ENCODE results near the gene NDUFB2.
A peak's percentile ranks its signal among the peaks of the same experiment; 100 is the strongest.
"Not testable (repeated sequence)": the region's sequence is repeated elsewhere in the genome, so short reads cannot be mapped to it uniquely, and the experiment has no call there.

The NDUFB2 gene

GRCh38 chr7:140696680-140697446, at the start of gene NDUFB2:
Gene NDUFB2 (plus strand): TSS chr7:140696708. CDS start chr7:140696745, 37 bp downstream.
- peak; percentile 78 for DNase-seq (ENCODE audit: low read depth)

GRCh38 chr7:140646931-140647647, 49.4 kb upstream of the NDUFB2 start:
- DNase-seq (ENCODE audit: low read depth): peak; percentile 69

- peak; percentile 65 for DNase-seq (ENCODE audit: low read depth)
Observed at GRCh38 chr7:140649556-140650205, 46.8 kb upstream of the NDUFB2 start.

- DNase-seq (ENCODE audit: low read depth): no peak
Observed at GRCh38 chr7:140650367-140650766, 46.1 kb upstream of the NDUFB2 start.

DNA sequence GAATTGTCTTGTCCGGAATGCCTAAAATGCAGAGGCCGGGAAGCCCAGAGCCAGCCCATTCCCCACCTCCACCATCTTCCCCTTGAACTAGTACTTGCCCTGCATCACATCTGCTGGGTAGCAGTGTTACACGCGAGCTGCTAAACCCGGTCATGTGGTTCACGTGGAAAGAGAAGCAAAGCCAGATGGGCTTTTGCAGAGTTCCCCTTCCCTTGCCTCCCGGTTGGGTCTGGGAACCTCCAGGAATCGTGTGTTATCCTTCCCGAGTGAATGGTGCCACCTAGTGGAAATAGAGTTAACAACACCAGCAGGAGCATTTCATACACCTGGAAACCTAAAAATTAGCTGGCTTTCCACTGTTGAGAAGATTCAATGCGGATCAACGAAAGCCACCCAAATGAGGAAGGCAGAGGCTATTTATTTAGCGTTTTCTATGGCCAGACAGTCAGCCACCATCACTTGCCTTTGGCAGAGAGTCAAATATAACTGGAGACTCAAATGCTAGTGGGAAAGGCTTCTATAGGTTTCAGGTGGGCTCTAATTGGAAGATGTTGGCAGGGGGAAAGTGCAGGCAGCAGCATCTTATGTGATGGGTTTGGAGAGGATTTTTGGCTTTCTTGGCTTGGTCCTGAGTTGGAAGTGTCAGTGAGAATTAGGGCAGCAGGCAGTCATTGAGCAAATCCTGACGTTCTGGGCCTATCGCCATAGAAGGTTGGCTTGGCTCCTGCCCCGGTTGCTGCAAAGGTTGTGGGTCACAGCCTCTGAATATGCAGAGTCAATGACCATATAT, 43.0 kb upstream of the NDUFB2 start:
- DNase-seq (ENCODE audit: low read depth): peak; percentile 83

GRCh38 chr7:140654109-140654387, 42.5 kb upstream of the NDUFB2 start:
- no peak for DNase-seq (ENCODE audit: low read depth)

DNA sequence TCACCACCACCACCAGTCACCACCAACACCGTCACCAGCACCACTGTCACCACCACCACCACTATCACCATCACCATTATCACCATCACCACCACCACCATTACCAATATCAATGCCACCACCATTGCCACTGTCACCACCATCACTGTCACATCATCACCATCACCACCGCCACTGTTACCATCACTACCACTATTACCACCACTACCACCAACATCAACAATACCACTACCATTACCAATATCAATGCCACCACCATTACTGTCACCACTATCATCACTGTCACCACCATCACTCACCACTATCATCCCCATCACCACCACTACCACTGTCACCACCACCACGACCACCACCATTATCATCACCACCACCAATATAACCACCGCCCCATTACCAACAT, 41.8 kb upstream of the NDUFB2 start:
- no peak for DNase-seq (ENCODE audit: low read depth)

GRCh38 chr7:140655511-140656408, 40.7 kb upstream of the NDUFB2 start:
- DNase-seq (ENCODE audit: low read depth): peak; percentile 17

DNA sequence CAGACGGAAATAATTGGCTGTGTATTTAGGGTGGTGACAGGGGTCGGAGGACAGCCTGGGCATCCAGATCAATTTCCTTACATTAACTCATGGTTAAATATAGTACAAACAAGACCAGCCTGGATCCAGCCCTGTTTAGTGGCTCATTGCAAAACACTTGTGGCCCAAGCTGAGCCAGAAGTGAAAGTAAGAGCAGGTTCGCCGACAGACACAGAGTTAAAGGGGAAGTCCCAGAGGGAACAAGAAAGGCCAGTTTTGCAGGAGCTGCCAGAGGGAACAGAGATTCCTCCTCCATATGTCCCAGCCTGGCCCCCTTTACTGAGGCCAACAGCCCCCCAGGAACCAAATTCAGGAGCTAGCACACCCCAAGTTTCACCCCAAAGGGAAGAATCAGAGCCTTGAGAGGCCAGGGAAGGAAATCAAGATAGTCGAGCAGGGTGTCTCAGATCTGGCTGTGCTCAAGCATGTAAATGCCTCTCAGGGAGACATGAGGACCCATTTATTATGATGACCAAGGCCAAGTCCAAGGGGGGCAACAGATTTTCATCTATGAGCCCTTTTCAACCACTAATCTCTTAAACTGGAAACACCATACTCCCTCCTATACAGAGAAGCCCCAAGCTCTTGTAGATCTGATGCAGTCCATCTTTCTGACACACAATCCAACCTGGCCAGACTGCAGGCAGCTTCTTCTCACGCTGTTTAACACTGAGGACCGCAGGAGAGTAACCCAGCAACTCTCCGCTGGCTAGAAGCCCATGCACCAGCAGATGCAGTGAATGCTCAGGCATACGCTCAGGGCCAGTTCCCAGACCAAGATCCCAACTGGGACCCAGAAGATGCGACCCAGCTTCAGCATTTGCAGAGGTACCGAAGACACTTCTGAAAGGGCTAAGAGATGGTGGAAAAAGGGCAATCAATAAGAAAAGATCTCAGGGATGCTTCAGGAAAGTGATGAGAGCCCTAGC, 39.7 kb upstream of the NDUFB2 start:
- DNase-seq (ENCODE audit: low read depth): peak; percentile 51

- no peak for DNase-seq (ENCODE audit: low read depth)
Observed at GRCh38 chr7:140657891-140658290, 38.6 kb upstream of the NDUFB2 start.

- peak; percentile 32 for DNase-seq (ENCODE audit: low read depth)
Observed at GRCh38 chr7:140659856-140660255, 36.7 kb upstream of the NDUFB2 start.

DNA sequence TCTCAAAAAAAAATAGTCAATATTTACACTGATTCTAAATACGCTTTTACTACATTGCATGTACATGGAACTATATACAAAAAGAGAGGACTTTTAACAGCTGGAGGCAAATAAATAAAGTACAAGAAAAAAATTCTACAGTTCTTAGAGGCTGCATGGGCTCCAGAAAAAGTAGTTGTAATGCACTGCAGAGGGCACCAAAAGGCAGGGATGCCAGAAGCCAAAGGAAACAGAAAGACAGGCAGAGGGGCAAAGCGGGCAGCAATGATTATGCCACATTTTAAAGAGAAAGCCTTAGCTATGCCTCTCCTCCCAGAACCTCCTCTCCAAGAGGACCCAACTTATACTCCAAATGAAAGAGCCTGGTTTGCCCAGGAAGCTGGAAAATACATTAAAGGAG, 35.4 kb upstream of the NDUFB2 start:
- DNase-seq (ENCODE audit: low read depth): no peak

- DNase-seq (ENCODE audit: low read depth): not testable (repeated sequence)
Observed at GRCh38 chr7:140662938-140663337, 33.6 kb upstream of the NDUFB2 start.

DNA sequence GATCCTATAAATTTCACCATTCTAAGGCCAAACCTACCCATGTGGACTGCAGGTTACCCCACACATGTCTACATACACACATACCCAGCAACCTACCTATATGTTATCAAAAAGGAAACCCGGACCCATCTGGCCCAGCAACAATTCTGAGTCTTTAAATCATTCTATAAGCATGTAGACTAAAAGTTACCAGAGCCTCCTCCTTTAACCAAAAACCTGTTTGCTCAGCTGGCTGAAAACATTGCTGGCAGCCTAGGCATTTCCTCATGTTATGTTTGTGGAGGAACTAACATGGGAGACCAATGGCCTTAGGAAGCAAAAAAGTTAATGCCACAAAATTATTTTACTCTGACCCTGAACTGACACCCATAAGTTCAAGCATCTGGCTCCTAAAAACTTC, 29.0 kb upstream of the NDUFB2 start:
- no peak for DNase-seq (ENCODE audit: low read depth)

- no peak for DNase-seq (ENCODE audit: low read depth)
Observed at GRCh38 chr7:140668641-140669040, 27.9 kb upstream of the NDUFB2 start.

- no peak for DNase-seq (ENCODE audit: low read depth)
Observed at GRCh38 chr7:140669352-140669751, 27.2 kb upstream of the NDUFB2 start.

DNA sequence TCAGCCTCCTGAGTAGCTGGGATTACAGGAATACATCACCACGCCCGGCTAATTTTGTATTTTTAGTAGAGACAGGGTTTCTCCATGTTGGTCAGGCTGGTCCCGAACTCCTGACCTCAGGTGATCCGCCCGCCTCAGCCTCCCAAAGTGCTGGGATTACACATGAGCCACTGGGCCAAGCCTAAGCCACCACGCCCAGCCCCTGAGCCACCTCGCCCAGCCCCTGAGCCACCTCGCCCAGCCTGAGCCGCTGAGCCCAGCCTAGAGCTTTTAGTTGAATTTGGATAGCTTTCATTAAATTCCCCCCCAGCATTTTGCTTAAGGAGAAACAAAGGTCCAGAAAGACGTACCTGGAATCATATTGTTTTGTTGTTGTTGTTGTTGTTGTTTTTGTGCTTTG, 26.6 kb upstream of the NDUFB2 start:
- DNase-seq (ENCODE audit: low read depth): not testable (repeated sequence)

GRCh38 chr7:140670343-140670935, 26.1 kb upstream of the NDUFB2 start:
- DNase-seq (ENCODE audit: low read depth): no peak

- no peak for DNase-seq (ENCODE audit: low read depth)
Observed at GRCh38 chr7:140671966-140672365, 24.5 kb upstream of the NDUFB2 start.
